ENCODE measurements around the gene CCDC201. TPM values are rescaled to one million over a fixed set of nuclear protein-coding genes. Genes with fewer than 3 reads are reported as not detected.
"Not testable (repeated sequence)": the region's sequence is repeated elsewhere in the genome, so short reads cannot be mapped to it uniquely, and the experiment has no call there.

The CCDC201 gene
- total RNA-seq, 2 donors from 2014 or later, result not detected

DNA sequence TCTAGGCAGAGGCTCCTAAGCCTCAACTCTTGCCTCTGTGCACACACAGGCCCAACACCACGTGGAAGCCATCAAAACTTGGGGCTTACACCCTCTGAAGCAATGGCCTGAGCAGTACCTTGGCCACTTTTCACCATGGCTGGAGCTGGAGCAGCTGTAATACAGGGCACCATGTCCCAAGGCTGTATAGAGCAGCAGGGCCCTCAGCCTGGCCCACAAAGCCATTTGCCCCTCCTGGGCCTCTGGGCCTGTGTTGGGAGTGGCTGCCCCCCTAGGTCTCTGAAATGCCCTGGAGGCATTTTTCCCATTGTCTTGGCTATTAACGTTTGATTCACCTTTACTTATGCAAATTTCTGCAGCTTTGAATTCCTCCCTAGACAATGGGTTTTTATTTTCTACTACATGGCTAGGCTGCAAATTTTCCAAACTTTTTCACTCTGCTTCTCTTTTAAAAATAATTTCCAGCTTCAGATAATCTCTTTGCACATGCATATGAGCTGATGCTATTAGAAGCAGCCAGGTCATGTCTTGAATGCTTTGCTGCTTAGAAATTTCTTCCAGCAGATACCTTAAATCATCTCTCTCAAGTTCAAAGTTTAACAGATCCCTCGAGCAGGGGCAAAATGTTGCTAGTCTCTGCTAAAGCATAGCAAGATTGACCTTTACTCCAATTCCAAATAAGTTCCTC, 5.7 kb upstream of the CCDC201 start:
- no peaks in the 10 kb centered on the region for H3K4me1 Mint-ChIP-seq (ENCODE audit: low read depth)
- no peak overlapping the region for H3K4me3 Mint-ChIP-seq
- ATAC-seq (replicated peaks in 1 of 2), result no peak
- no peaks in the 10 kb centered on the region for H3K36me3 Mint-ChIP-seq (ENCODE audit: insufficient read depth in 2 of 2)
- no peak for DNase-seq
- no peaks in the 10 kb centered on the region for H3K27me3 Mint-ChIP-seq (ENCODE audit: low read depth)
- no peak overlapping the region for H3K27ac Mint-ChIP-seq
- peaks cover 2 to 6% of the 10 kb centered on the region in 2 donors for H3K9me3 Mint-ChIP-seq

DNA sequence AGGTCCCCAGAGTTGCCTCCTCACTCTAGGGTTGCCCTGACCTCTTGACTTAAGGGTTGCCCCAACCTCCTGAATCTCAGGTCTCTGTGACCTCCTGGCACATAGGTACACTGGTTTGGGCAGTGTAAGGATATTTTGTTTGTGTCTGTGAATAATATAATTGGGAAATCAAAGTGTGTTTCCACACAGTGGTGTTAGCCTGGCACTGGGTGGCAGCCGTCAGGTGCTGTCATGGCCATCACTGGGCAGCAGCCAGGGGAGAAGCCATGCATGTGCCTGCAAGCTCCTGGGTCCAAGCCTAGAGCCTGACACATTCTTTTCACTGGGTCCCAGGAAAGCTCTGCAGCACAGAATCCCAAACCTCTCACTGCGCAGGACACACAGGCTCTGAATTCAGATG, 3.6 kb upstream of the CCDC201 start:
- Mint-ChIP-seq H3K27me3 (ENCODE audit: low read depth) (no peaks in the 10 kb centered on the region), H3K9me3 (peaks cover 2 to 6% of the 10 kb centered on the region in 2 donors), H3K4me1 (ENCODE audit: low read depth) (no peaks in the 10 kb centered on the region), H3K27ac (no peak overlapping the region), H3K4me3 (no peak overlapping the region), H3K36me3 (ENCODE audit: insufficient read depth in 2 of 2) (no peaks in the 10 kb centered on the region)
- ATAC-seq (replicated peaks in 1 of 2) (no peak), DNase-seq (no peak)

- ATAC-seq (replicated peaks in 1 of 2) (no peak), DNase-seq (no peak)
- Mint-ChIP-seq H3K27ac (no peak overlapping the region), H3K27me3 (ENCODE audit: low read depth) (no peaks in the 10 kb centered on the region), H3K4me3 (no peak overlapping the region), H3K9me3 (peaks cover 2 to 6% of the 10 kb centered on the region in 2 donors), H3K4me1 (ENCODE audit: low read depth) (no peaks in the 10 kb centered on the region), H3K36me3 (ENCODE audit: insufficient read depth in 2 of 2) (no peaks in the 10 kb centered on the region)
Measured at GRCh38 chr7:45874408-45875131, 1.7 kb upstream of the CCDC201 start.

DNA sequence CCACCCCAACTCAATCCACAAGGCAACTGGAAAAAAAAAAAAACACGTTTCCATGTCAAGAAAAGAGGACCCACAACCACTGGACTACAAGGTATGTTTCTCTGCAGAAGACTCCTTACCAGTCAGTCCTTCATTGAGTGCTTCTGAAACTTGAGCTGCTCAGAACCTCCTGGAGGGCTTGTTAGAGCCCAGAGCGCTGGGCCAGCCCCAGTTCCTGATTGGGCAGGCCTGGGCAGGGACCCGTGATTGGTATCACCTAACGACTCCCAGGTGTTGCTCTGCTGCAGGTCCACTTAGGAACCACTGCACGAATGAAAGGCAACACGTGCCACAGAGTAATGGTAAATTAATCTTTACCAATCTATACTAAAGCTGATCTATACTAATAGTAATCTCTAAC, 473 bp upstream of the CCDC201 start:
- ATAC-seq (replicated peaks in 1 of 2) (no peak), DNase-seq (no peak)
- Mint-ChIP-seq H3K27ac (no peak overlapping the region), H3K4me3 (no peak overlapping the region), H3K36me3 (ENCODE audit: insufficient read depth in 2 of 2) (no peaks in the 10 kb centered on the region), H3K27me3 (ENCODE audit: low read depth) (no peaks in the 10 kb centered on the region), H3K9me3 (peaks cover 2 to 4% of the 10 kb centered on the region in 2 donors), H3K4me1 (ENCODE audit: low read depth) (no peaks in the 10 kb centered on the region)

- ATAC-seq (replicated peaks in 1 of 2) (no peak), DNase-seq (no peak)
- Mint-ChIP-seq H3K4me3 (no peak overlapping the region), H3K36me3 (ENCODE audit: insufficient read depth in 2 of 2) (no peaks in the 10 kb centered on the region), H3K4me1 (ENCODE audit: low read depth) (no peaks in the 10 kb centered on the region), H3K27me3 (ENCODE audit: low read depth) (no peaks in the 10 kb centered on the region), H3K9me3 (peaks cover 2 to 4% of the 10 kb centered on the region in 2 donors), H3K27ac (no peak overlapping the region)
Measured at GRCh38 chr7:45872116-45873034, 507 bp downstream of the CCDC201 start.

DNA sequence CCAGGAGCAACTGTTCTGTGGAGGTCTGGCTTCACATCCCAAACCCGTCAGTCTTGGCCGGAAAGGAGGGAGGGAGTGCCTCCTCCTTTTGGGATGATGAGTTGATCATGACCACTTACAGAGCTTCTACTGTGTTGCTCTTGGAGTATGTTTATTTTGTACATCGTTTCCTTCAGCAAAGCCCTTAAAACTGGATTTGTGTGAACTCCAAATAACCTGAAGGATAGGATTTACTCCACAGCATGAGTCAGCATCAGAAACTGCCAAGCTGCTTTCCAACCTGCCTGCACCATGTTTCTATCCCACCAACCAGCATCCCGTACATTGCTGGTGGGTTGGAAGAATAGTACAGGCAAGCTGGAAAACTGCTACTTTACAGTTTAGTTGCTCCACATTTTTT, 3.5 kb downstream of the CCDC201 start:
- ATAC-seq (replicated peaks in 1 of 2) (no peak), DNase-seq (no peak)
- Mint-ChIP-seq H3K9me3 (no peaks in the 10 kb centered on the region), H3K4me1 (ENCODE audit: low read depth) (no peaks in the 10 kb centered on the region), H3K27ac (no peak overlapping the region), H3K4me3 (no peak overlapping the region), H3K36me3 (ENCODE audit: insufficient read depth in 2 of 2) (no peaks in the 10 kb centered on the region), H3K27me3 (ENCODE audit: low read depth) (peaks cover 4% of the 10 kb centered on the region)

GRCh38 chr7:45867471-45867870, 5.4 kb downstream of the CCDC201 start:
- Mint-ChIP-seq H3K36me3 (ENCODE audit: insufficient read depth in 2 of 2) (no peaks in the 10 kb centered on the region), H3K4me1 (ENCODE audit: low read depth) (no peaks in the 10 kb centered on the region), H3K27me3 (ENCODE audit: low read depth) (peaks cover 14% of the 10 kb centered on the region), H3K9me3 (no peaks in the 10 kb centered on the region), H3K4me3 (no peak overlapping the region), H3K27ac (no peak overlapping the region)
- DNase-seq, result no peak
- no peak for ATAC-seq (replicated peaks in 1 of 2)

- Mint-ChIP-seq H3K36me3 (ENCODE audit: insufficient read depth in 2 of 2) (no peaks in the 10 kb centered on the region), H3K9me3 (no peaks in the 10 kb centered on the region), H3K27me3 (ENCODE audit: low read depth) (peaks cover 16% of the 10 kb centered on the region), H3K4me3 (no peak overlapping the region), H3K4me1 (ENCODE audit: low read depth) (no peaks in the 10 kb centered on the region), H3K27ac (no peak overlapping the region)
- ATAC-seq (replicated peaks in 1 of 2) (no peak), DNase-seq (no peak)
Measured at GRCh38 chr7:45865594-45866410, 7.1 kb downstream of the CCDC201 start.

DNA sequence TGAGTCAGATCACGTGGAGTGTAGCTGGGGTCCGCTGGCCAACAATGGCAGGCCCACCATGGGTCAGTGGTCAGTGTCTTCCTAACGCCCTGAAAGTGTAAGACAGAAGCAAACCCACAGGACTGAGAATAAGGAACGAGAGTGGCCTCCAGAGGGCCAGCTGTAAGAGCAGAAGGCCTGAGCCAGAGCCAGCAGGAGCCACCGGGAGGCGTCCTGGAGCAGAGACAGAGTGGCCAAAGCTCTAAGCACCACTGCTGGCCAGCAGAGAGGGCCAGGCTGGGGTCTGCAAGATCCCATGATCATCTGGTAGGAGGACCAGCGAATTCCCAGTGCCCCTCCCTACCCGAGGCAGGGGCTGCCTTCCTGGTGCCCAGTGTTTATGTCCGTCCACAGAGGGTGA, 9.2 kb downstream of the CCDC201 start:
- H3K9me3 Mint-ChIP-seq, result no peaks in the 10 kb centered on the region
- no peak overlapping the region for H3K27ac Mint-ChIP-seq

DNA sequence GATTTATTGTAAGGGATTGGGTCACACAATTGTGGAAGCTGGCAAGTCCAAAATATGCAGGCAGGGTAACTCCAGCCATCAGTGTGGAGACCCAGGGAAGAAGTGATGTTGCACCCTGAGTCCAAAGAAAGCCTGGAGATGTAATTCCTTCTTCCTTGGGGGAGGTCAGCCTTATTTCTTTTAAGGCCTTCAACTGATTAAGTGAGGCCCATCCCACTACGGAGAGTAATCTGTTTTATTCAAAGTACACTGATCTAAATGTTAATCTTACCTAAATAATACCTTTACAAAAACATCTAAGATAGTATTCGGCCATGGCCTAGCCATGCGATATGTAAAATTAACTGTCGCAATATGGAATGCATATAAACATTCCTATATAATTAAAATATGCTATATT, 16.0 kb downstream of the CCDC201 start:
- not testable (repeated sequence) for H3K36me3 Mint-ChIP-seq (ENCODE audit: insufficient read depth in 2 of 2); H3K9me3 Mint-ChIP-seq; ATAC-seq (replicated peaks in 1 of 2); H3K27ac Mint-ChIP-seq; H3K4me1 Mint-ChIP-seq (ENCODE audit: low read depth); DNase-seq; H3K4me3 Mint-ChIP-seq
- peaks cover 24% of the 10 kb centered on the region for H3K27me3 Mint-ChIP-seq (ENCODE audit: low read depth)

More for the DNA sequence above, 9.2 kb downstream of the CCDC201 start:
- H3K36me3 Mint-ChIP-seq (ENCODE audit: insufficient read depth in 2 of 2), result no peaks in the 10 kb centered on the region
- H3K4me3 Mint-ChIP-seq, result no peak overlapping the region
- ATAC-seq (replicated peaks in 1 of 2) (no peak), DNase-seq (no peak)
- H3K4me1 Mint-ChIP-seq (ENCODE audit: low read depth), result no peaks in the 10 kb centered on the region
- H3K27me3 Mint-ChIP-seq (ENCODE audit: low read depth), result peaks cover 29% of the 10 kb centered on the region

GRCh38 chr7:45855680-45856079, 17.2 kb downstream of the CCDC201 start:
- DNase-seq; H3K36me3 Mint-ChIP-seq (ENCODE audit: insufficient read depth in 2 of 2); H3K4me3 Mint-ChIP-seq; H3K4me1 Mint-ChIP-seq (ENCODE audit: low read depth); ATAC-seq (replicated peaks in 1 of 2); H3K27ac Mint-ChIP-seq; H3K9me3 Mint-ChIP-seq: not testable (repeated sequence)
- H3K27me3 Mint-ChIP-seq (ENCODE audit: low read depth), result peaks cover 21% of the 10 kb centered on the region

DNA sequence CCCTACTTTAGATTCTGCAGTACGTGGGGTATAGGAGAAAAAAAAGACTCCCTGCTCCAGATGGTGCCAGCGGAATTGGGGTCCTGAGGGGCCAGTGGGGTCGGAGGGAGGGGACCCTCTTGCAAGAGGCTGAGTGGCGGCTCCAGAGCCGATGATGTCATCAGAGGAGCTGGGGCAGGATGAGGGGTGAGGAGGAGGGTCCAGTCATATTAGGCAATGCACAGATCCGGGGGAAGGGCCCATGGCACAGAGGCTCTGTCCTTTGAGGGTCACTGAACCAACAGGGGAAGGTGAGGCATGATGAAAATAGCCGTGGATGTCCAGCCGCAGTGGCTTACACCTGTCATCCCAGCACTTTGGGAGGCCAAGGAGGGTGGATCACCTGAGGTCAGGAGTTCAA, 19.4 kb downstream of the CCDC201 start:
- H3K36me3 Mint-ChIP-seq (ENCODE audit: insufficient read depth in 2 of 2); H3K4me1 Mint-ChIP-seq (ENCODE audit: low read depth); H3K9me3 Mint-ChIP-seq; H3K4me3 Mint-ChIP-seq; H3K27me3 Mint-ChIP-seq (ENCODE audit: low read depth); H3K27ac Mint-ChIP-seq; ATAC-seq (replicated peaks in 1 of 2); DNase-seq: not testable (repeated sequence)
